ENCODE measurements around the gene CRNKL1. TPM values are rescaled to one million over a fixed set of nuclear protein-coding genes. Genes with fewer than 3 reads are reported as not detected.

The CRNKL1 gene
- total and polyA plus RNA-seq, 4 donors, result 5.0 to 16.2 (median 7.9) TPM

DNA sequence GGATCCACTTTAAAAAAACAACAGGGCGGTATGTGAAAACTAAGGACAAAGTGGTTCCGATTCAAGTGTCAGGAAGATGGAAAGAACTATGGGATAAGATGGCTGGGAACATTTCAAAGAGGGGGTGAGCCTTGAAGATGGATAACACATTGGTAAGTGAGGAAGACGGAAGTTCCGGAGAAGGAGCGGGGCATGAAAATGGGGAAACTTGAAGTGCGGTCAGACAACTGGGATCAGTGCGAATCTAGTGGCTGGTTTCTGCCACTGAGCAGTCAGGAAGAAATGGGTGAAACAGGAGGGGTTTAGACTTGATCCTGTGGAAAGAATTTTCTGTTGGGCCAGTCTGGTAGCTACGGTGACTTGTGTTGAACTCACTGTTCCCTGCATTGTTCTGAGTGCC lies 33.9 kb downstream of the CRNKL1 start:
- DNase-seq (ENCODE audit: low spot score), result no peak
- Histone ChIP-seq H3K9ac (ENCODE audit: low read depth in 1 of 2, low read length in 2 of 2) (peak overlapping the region in 1 of 2 donors; percentile 63), H3K36me3 (ENCODE audit: control insufficient read depth in 4 of 4, insufficient read depth in 3 of 4, low read depth in 1 of 4, low read length in 3 of 4) (peaks cover 0 to 6% (median 3%) of the 10 kb centered on the region in 4 donors), H3K27ac (ENCODE audit: low read depth in 1 of 2, low read length in 2 of 2) (no peak overlapping the region), H3K4me3 (ENCODE audit: low read depth in 1 of 3, low read length in 3 of 3) (peak overlapping the region in 2 of 3 donors; percentile 91 to 97), H3K4me1 (ENCODE audit: control insufficient read depth in 4 of 4, insufficient read depth in 4 of 4, low read length in 3 of 4) (peaks cover 9 to 22% (median 16%) of the 10 kb centered on the region in 4 donors), H3K9me3 (ENCODE audit: control insufficient read depth in 4 of 4, low read length in 3 of 4) (no peaks in the 10 kb centered on the region), H3K27me3 (ENCODE audit: control insufficient read depth in 4 of 4, insufficient read depth in 4 of 4, low read length in 3 of 4) (no peaks in the 10 kb centered on the region)
- TF ChIP-seq, protein P1, sequence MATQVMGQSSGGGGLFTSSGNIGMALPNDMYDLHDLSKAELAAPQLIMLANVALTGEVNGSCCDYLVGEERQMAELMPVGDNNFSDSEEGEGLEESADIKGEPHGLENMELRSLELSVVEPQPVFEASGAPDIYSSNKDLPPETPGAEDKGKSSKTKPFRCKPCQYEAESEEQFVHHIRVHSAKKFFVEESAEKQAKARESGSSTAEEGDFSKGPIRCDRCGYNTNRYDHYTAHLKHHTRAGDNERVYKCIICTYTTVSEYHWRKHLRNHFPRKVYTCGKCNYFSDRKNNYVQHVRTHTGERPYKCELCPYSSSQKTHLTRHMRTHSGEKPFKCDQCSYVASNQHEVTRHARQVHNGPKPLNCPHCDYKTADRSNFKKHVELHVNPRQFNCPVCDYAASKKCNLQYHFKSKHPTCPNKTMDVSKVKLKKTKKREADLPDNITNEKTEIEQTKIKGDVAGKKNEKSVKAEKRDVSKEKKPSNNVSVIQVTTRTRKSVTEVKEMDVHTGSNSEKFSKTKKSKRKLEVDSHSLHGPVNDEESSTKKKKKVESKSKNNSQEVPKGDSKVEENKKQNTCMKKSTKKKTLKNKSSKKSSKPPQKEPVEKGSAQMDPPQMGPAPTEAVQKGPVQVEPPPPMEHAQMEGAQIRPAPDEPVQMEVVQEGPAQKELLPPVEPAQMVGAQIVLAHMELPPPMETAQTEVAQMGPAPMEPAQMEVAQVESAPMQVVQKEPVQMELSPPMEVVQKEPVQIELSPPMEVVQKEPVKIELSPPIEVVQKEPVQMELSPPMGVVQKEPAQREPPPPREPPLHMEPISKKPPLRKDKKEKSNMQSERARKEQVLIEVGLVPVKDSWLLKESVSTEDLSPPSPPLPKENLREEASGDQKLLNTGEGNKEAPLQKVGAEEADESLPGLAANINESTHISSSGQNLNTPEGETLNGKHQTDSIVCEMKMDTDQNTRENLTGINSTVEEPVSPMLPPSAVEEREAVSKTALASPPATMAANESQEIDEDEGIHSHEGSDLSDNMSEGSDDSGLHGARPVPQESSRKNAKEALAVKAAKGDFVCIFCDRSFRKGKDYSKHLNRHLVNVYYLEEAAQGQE (IDR thresholded peaks at IDR 0.05), result no peak
- TF ChIP-seq HNF4G (IDR thresholded peaks at IDR 0.05) (no peak), GABPA (IDR thresholded peaks at IDR 0.05 in 1 of 2, conservative IDR thresholded peaks at IDR 0.05 in 1 of 2) (no peak)
- 90% methylated on average over 8 of the region's 8 CpGs for WGBS

DNA sequence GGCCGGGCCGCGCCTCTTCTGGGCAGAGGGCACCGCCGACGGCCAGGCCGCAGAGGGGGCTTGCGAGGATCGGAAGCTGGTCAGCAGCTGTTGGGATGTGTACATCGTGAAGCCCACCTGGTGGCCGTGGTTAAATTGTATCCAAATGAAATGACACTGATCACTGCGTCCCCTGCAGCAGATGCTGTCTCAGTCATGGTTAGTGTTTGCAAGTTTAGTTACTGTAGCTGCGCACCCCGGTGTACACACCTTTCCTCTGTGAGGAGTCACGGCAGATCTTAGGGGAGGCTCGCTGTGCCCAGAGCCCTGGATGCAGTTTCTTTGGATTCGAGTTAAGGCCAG lies 34.5 kb downstream of the CRNKL1 start:
- Histone ChIP-seq H3K27ac (ENCODE audit: low read depth in 1 of 2, low read length in 2 of 2) (no peak overlapping the region), H3K36me3 (ENCODE audit: control insufficient read depth in 4 of 4, insufficient read depth in 3 of 4, low read depth in 1 of 4, low read length in 3 of 4) (peaks cover 0 to 3% (median under 1%) of the 10 kb centered on the region in 4 donors), H3K9ac (ENCODE audit: low read depth in 1 of 2, low read length in 2 of 2) (peak overlapping the region; percentile 17 to 63), H3K4me3 (ENCODE audit: low read depth in 1 of 3, low read length in 3 of 3) (peak overlapping the region; percentile 80 to 97 (median 91)), H3K4me1 (ENCODE audit: control insufficient read depth in 4 of 4, insufficient read depth in 4 of 4, low read length in 3 of 4) (peaks cover 9 to 22% (median 16%) of the 10 kb centered on the region in 4 donors), H3K27me3 (ENCODE audit: control insufficient read depth in 4 of 4, insufficient read depth in 4 of 4, low read length in 3 of 4) (no peaks in the 10 kb centered on the region), H3K9me3 (ENCODE audit: control insufficient read depth in 4 of 4, low read length in 3 of 4) (no peaks in the 10 kb centered on the region)
- no peak for DNase-seq (ENCODE audit: low spot score)
- no peak for TF ChIP-seq TAF1 (conservative IDR thresholded peaks at IDR 0.05)
- TF ChIP-seq HNF4G (IDR thresholded peaks at IDR 0.05), result no peak
- TF ChIP-seq JUND (IDR thresholded peaks at IDR 0.05), result no peak
- no peak for TF ChIP-seq RAD21 (IDR thresholded peaks at IDR 0.05)
- TF ChIP-seq FOXA1 (IDR thresholded peaks at IDR 0.05), result no peak
- TF ChIP-seq, protein P2, sequence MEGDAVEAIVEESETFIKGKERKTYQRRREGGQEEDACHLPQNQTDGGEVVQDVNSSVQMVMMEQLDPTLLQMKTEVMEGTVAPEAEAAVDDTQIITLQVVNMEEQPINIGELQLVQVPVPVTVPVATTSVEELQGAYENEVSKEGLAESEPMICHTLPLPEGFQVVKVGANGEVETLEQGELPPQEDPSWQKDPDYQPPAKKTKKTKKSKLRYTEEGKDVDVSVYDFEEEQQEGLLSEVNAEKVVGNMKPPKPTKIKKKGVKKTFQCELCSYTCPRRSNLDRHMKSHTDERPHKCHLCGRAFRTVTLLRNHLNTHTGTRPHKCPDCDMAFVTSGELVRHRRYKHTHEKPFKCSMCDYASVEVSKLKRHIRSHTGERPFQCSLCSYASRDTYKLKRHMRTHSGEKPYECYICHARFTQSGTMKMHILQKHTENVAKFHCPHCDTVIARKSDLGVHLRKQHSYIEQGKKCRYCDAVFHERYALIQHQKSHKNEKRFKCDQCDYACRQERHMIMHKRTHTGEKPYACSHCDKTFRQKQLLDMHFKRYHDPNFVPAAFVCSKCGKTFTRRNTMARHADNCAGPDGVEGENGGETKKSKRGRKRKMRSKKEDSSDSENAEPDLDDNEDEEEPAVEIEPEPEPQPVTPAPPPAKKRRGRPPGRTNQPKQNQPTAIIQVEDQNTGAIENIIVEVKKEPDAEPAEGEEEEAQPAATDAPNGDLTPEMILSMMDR (IDR thresholded peaks at IDR 0.05; ENCODE audit: low read depth, low read length, missing input control), result no peak
- no peak for TF ChIP-seq SP1 (IDR thresholded peaks at IDR 0.05)
- TF ChIP-seq NR2F2 (IDR thresholded peaks at IDR 0.05), result no peak
- TF ChIP-seq EGR1 (IDR thresholded peaks at IDR 0.05; ENCODE audit: low read depth in 2 of 2), result no peak
- TF ChIP-seq HNF4A (conservative IDR thresholded peaks at IDR 0.05), result no peak
- TF ChIP-seq, protein P3, sequence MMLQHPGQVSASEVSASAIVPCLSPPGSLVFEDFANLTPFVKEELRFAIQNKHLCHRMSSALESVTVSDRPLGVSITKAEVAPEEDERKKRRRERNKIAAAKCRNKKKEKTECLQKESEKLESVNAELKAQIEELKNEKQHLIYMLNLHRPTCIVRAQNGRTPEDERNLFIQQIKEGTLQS (IDR thresholded peaks at IDR 0.05), result no peak
- TF ChIP-seq, protein P4, sequence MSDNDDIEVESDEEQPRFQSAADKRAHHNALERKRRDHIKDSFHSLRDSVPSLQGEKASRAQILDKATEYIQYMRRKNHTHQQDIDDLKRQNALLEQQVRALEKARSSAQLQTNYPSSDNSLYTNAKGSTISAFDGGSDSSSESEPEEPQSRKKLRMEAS (IDR thresholded peaks at IDR 0.05), result no peak
- TF ChIP-seq FOXA2 (IDR thresholded peaks at IDR 0.05), result no peak
- no peak for TF ChIP-seq GABPA (IDR thresholded peaks at IDR 0.05 in 1 of 2, conservative IDR thresholded peaks at IDR 0.05 in 1 of 2)
- TF ChIP-seq, protein P5, sequence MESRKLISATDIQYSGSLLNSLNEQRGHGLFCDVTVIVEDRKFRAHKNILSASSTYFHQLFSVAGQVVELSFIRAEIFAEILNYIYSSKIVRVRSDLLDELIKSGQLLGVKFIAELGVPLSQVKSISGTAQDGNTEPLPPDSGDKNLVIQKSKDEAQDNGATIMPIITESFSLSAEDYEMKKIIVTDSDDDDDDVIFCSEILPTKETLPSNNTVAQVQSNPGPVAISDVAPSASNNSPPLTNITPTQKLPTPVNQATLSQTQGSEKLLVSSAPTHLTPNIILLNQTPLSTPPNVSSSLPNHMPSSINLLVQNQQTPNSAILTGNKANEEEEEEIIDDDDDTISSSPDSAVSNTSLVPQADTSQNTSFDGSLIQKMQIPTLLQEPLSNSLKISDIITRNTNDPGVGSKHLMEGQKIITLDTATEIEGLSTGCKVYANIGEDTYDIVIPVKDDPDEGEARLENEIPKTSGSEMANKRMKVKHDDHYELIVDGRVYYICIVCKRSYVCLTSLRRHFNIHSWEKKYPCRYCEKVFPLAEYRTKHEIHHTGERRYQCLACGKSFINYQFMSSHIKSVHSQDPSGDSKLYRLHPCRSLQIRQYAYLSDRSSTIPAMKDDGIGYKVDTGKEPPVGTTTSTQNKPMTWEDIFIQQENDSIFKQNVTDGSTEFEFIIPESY (IDR thresholded peaks at IDR 0.05), result no peak
- 3% methylated on average over 17 of the region's 17 CpGs for WGBS
